H9 (cell line): ENCODE measurements around the gene GLRA3. TPM values are rescaled to one million over a fixed set of nuclear protein-coding genes. Genes with fewer than 3 reads are reported as not detected.

Experiments used
- DNase-seq: peaks from one replicate; pipeline ENCODE4 v3.0.0-alpha.2; 2017
- H2AFZ ChIP-seq: one replicate; pipeline ENCODE4 v1.6.1; 2013; ENCODE audit warnings: mild to moderate bottlenecking, low read length, control low read depth, moderate library complexity
- H2AK5ac ChIP-seq: 2 replicates; pipeline ENCODE4 v1.6.1; 2013; ENCODE audit warnings: low read length, control low read depth, mixed read lengths; ENCODE audit not compliant: insufficient read length
- H2BK120ac ChIP-seq: one replicate; pipeline ENCODE4 v1.6.1; 2013; ENCODE audit warnings: low read depth, mild to moderate bottlenecking, low read length, control low read depth, inconsistent platforms; ENCODE audit not compliant: poor library complexity, severe bottlenecking
- H2BK12ac ChIP-seq: 2 replicates; pipeline ENCODE4 v1.6.1; 2013; ENCODE audit warnings: low read length, control low read depth, mixed read lengths, low read depth; ENCODE audit not compliant: insufficient read length
- H2BK15ac ChIP-seq: 2 replicates; pipeline ENCODE4 v1.6.1; 2013; ENCODE audit warnings: low read depth, low read length, control low read depth
- H2BK20ac ChIP-seq: one replicate; pipeline ENCODE4 v1.6.1; 2013; ENCODE audit warnings: low read depth, mild to moderate bottlenecking, low read length, control low read depth, inconsistent platforms; ENCODE audit not compliant: poor library complexity, severe bottlenecking
- H2BK5ac ChIP-seq: 2 replicates; pipeline ENCODE4 v1.6.1; 2013; ENCODE audit warnings: low read length, control low read depth, mixed read lengths; ENCODE audit not compliant: insufficient read length
- H3K14ac ChIP-seq: 2 replicates; pipeline ENCODE4 v1.6.1; 2013; ENCODE audit warnings: low read length, control low read depth; ENCODE audit not compliant: insufficient read depth
- H3K18ac ChIP-seq: 2 replicates; pipeline ENCODE4 v1.6.1; 2013; ENCODE audit warnings: low read depth, mild to moderate bottlenecking, mixed read lengths, low read length, control low read depth; ENCODE audit not compliant: insufficient read length
- H3K23ac ChIP-seq: 2 replicates; pipeline ENCODE4 v1.6.1; 2013; ENCODE audit warnings: low read length, control low read depth, mixed read lengths, low read depth; ENCODE audit not compliant: insufficient read length
- H3K23me2 ChIP-seq: 2 replicates; pipeline ENCODE4 v1.6.1; 2013; ENCODE audit warnings: low read depth, mild to moderate bottlenecking, mixed read lengths, low read length, control low read depth; ENCODE audit not compliant: insufficient read length, poor library complexity, severe bottlenecking
- H3K27ac ChIP-seq: 2 replicates; pipeline ENCODE4 v1.5.1; 2013; ENCODE audit warnings: low read length, control low read depth, mixed read lengths, low read depth; ENCODE audit not compliant: insufficient read length
- H3K27me3 ChIP-seq: 2 replicates; pipeline ENCODE4 v1.6.1; 2013; ENCODE audit warnings: low read length, control low read depth, inconsistent platforms; ENCODE audit not compliant: insufficient read depth
- H3K4ac ChIP-seq: 2 replicates; pipeline ENCODE4 v1.6.1; 2013; ENCODE audit warnings: low read depth, mild to moderate bottlenecking, control low read depth, inconsistent platforms, low read length, moderate library complexity
- H3K4me1 ChIP-seq: 2 replicates; pipeline ENCODE4 v1.6.1; 2013; ENCODE audit warnings: low read length, control low read depth, inconsistent platforms; ENCODE audit not compliant: insufficient read depth
- H3K4me2 ChIP-seq: 2 replicates; pipeline ENCODE4 v1.6.1; 2013; ENCODE audit warnings: low read length, control low read depth, mixed read lengths; ENCODE audit not compliant: insufficient read length, insufficient read depth
- H3K56ac ChIP-seq: 2 replicates; pipeline ENCODE4 v1.6.1; 2013; ENCODE audit warnings: low read depth, mild to moderate bottlenecking, mixed read lengths, low read length, control low read depth; ENCODE audit not compliant: insufficient read length
- H3K79me1 ChIP-seq: 2 replicates; pipeline ENCODE4 v1.6.1; 2013; ENCODE audit warnings: low read depth, mild to moderate bottlenecking, moderate library complexity, low read length, control low read depth, inconsistent platforms; ENCODE audit not compliant: insufficient read depth, poor library complexity, severe bottlenecking
- H3K79me2 ChIP-seq: 2 replicates; pipeline ENCODE4 v1.6.1; 2013; ENCODE audit warnings: low read length, control low read depth, inconsistent platforms; ENCODE audit not compliant: insufficient read depth
- H3K9ac ChIP-seq: 2 replicates; pipeline ENCODE4 v1.6.1; 2013; ENCODE audit warnings: low read length, control low read depth, mixed read lengths; ENCODE audit not compliant: insufficient read length; ENCODE audit errors: extremely low read depth
- H3K9me3 ChIP-seq: one replicate; pipeline ENCODE4 v1.6.1; 2013; ENCODE audit warnings: low read depth, low read length, inconsistent platforms; ENCODE audit not compliant: control insufficient read depth
- H3T11ph ChIP-seq: one replicate; pipeline ENCODE4 v1.6.1; 2013; ENCODE audit warnings: mild to moderate bottlenecking, low read length, control low read depth, inconsistent platforms
- H4K20me1 ChIP-seq: one replicate; pipeline ENCODE4 v1.6.1; 2013; ENCODE audit not compliant: control insufficient read depth, insufficient read length, insufficient read depth
- H4K5ac ChIP-seq: 2 replicates; pipeline ENCODE4 v1.6.1; 2013; ENCODE audit warnings: low read depth, mild to moderate bottlenecking, mixed read lengths, low read length, control low read depth; ENCODE audit not compliant: insufficient read length
- H4K8ac ChIP-seq: replicated peaks from 2 replicates; pipeline ENCODE4 v1.6.1; 2013; ENCODE audit warnings: low read length, control low read depth, mixed read lengths, low read depth; ENCODE audit not compliant: insufficient read length
- H4K91ac ChIP-seq: 2 replicates; pipeline ENCODE4 v1.6.1; 2013; ENCODE audit warnings: low read depth, mild to moderate bottlenecking, moderate library complexity, mixed read lengths, low read length, control low read depth; ENCODE audit not compliant: insufficient read length
- H3K27ac Mint-ChIP-seq, 3 experiments: 2 replicates in 2 of 3; 3 replicates in 1 of 3; pipeline ENCODE4 v1.8.0; 2020 to 2021; ENCODE audit warnings: mixed read lengths in 3 of 3, mild to moderate bottlenecking in 1 of 3, moderate library complexity in 1 of 3
- H3K27me3 Mint-ChIP-seq: 2 replicates; pipeline ENCODE4 v1.8.0; 2021; ENCODE audit warnings: low read depth, mild to moderate bottlenecking, moderate library complexity, mixed read lengths
- H3K36me3 Mint-ChIP-seq, 3 experiments: 2 replicates in 2 of 3; 3 replicates in 1 of 3; pipeline ENCODE4 v1.8.0; 2020 to 2021; ENCODE audit warnings: low read depth in 3 of 3, mixed read lengths in 3 of 3; ENCODE audit not compliant: insufficient read depth in 1 of 3
- H3K4me1 Mint-ChIP-seq, 2 experiments: 2 replicates each; pipeline ENCODE4 v1.8.0; 2020; ENCODE audit warnings: mixed read lengths in 2 of 2
- H3K4me3 Mint-ChIP-seq, 2 experiments: 2 replicates in 1 of 2; 3 replicates in 1 of 2; pipeline ENCODE4 v1.8.0; 2020 to 2021; ENCODE audit warnings: mild to moderate bottlenecking in 2 of 2, mixed read lengths in 2 of 2, moderate library complexity in 1 of 2
- H3K9me3 Mint-ChIP-seq, 2 experiments: 2 replicates in 1 of 2; 3 replicates in 1 of 2; pipeline ENCODE4 v1.8.0; 2020; ENCODE audit warnings: mild to moderate bottlenecking in 2 of 2, mixed read lengths in 2 of 2, moderate library complexity in 1 of 2
- CTCF ChIP-seq: fragments of 200-600 bp; sonication (generic); conservative IDR thresholded peaks from 3 replicates; pipeline ENCODE4 v1.8.0; 2021; ENCODE audit warnings: antibody characterized with exemption, mild to moderate bottlenecking
- WGBS: extraction: QIAGEN DNeasy Blood & Tissue Kit; methylation state at CpG from one replicate; pipeline ENCODE4 v1.1.7; 2013; ENCODE audit warnings: missing lambda C conversion rate, low lambda C conversion rate, mixed read lengths; ENCODE audit not compliant: insufficient read length; ENCODE audit errors: extremely low coverage; 5-methylcytosine and 5-hydroxymethylcytosine counted together
- total RNA-seq: library from RNA; stranded (reverse); gene quantifications from 2 replicates; pipeline ENCODE4 v1.2.1, GENCODE V29; 2021

GLRA3 gene
- total RNA-seq, 1 experiment from 2014 or later: 0.09 TPM

GRCh38 chr4:174607792-174608191 is 221.3 kb downstream of the GLRA3 start:
- Histone ChIP-seq H4K91ac (no peak overlapping the region), H3K23ac (no peak overlapping the region), H3K23me2 (no peaks in the 10 kb centered on the region), H3K79me2 (no peaks in the 10 kb centered on the region), H3K27ac (no peak overlapping the region), H4K20me1 (no peaks in the 10 kb centered on the region), H3K9me3 (peaks cover 7% of the 10 kb centered on the region), H3K4ac (no peak overlapping the region), H3T11ph (no peak overlapping the region), H3K27me3 (no peaks in the 10 kb centered on the region), H3K18ac (no peak overlapping the region), H3K79me1 (no peaks in the 10 kb centered on the region), H4K5ac (no peak overlapping the region), H3K9ac (no peak overlapping the region), H3K4me1 (no peaks in the 10 kb centered on the region; the same call in 1 of the 2 replicates), H2BK120ac (no peak overlapping the region), H3K56ac (no peak overlapping the region), H2BK12ac (no peak overlapping the region), H2AK5ac (no peak overlapping the region), H2BK20ac (no peak overlapping the region), H2BK15ac (no peak overlapping the region), H2BK5ac (no peak overlapping the region), H4K8ac (no peak overlapping the region), H3K14ac (no peak overlapping the region), H3K4me2 (no peak overlapping the region), H2AFZ (no peak overlapping the region)
- Mint-ChIP-seq H3K9me3 (peaks cover 15 to 18% of the 10 kb centered on the region in 2 experiments), H3K4me3 (no peak overlapping the region; a peak in 1 of 5 replicates), H3K36me3 (peaks cover 9 to 17% (median 11%) of the 10 kb centered on the region in 3 experiments), H3K4me1 (peaks cover 34 to 37% of the 10 kb centered on the region in 2 experiments), H3K27me3 (no peaks in the 10 kb centered on the region), H3K27ac (peak overlapping the region in 2 of 3 experiments; percentile 88 to 96; a peak in 4 of 7 replicates)
- no peak for TF ChIP-seq CTCF
- WGBS: no CpG with 5 or more reads among the region's 1 CpG
- no peak for DNase-seq
